ENCODE data around the gene MTURN.

DNA sequence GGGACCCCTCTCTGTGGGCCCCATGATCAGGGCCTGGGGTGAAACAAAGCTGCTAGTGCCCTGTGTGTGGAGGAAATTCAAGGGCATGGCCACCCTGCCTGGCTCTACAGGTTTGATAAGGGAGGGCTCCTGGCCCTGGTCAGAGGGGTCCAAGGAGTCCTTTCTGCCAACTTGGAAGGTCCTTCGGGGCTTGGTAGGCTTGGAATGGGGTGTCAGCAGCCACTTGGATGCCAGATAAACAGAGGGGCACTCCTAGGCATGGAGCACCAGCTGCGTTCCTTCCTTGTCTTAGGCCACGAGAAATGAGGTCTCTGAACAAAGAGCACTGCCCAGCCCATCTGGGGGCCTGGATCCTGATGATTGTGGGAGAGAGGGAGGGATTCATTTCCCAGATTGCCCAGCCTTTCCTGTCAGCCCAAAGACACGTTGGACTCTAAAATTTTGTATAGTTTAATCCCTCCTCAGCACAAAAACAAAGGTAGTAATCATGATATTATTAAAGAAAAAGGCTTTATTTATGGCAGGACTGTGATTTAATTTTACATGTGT is 5.1 kb downstream of the MTURN start:
- TF ChIP-seq EZH2phosphoT487 (IDR thresholded peaks at IDR 0.05; ENCODE audit: low read length) (no peak), EZH2 (optimal IDR thresholded peaks at IDR 0.05; ENCODE audit: low read depth, low read length) (no peak)
- TF ChIP-seq, protein P1, sequence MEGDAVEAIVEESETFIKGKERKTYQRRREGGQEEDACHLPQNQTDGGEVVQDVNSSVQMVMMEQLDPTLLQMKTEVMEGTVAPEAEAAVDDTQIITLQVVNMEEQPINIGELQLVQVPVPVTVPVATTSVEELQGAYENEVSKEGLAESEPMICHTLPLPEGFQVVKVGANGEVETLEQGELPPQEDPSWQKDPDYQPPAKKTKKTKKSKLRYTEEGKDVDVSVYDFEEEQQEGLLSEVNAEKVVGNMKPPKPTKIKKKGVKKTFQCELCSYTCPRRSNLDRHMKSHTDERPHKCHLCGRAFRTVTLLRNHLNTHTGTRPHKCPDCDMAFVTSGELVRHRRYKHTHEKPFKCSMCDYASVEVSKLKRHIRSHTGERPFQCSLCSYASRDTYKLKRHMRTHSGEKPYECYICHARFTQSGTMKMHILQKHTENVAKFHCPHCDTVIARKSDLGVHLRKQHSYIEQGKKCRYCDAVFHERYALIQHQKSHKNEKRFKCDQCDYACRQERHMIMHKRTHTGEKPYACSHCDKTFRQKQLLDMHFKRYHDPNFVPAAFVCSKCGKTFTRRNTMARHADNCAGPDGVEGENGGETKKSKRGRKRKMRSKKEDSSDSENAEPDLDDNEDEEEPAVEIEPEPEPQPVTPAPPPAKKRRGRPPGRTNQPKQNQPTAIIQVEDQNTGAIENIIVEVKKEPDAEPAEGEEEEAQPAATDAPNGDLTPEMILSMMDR (IDR thresholded peaks at IDR 0.05; ENCODE audit: low read length) = no peak

Data from MM.1S (cell line).